Measurements from ENCODE around the gene SULT1A1. TPM values are rescaled to one million over a fixed set of nuclear protein-coding genes. Genes with fewer than 3 reads are reported as not detected.
"Not testable (repeated sequence)": the region's sequence is repeated elsewhere in the genome, so short reads cannot be mapped to it uniquely, and the experiment has no call there.

Gene SULT1A1
- total and polyA plus RNA-seq, 2 of the 8 experiments (the other 6 are each of a cell fraction or from before 2014, with no cell fraction given) = 2.1 to 4.0 TPM

GRCh38 chr16:28637765-28638164, 27.9 kb upstream of the SULT1A1 start, which contains the start of gene NPIPB8:
TSS of gene NPIPB8 (plus strand) at chr16:28638065. CDS start at chr16:28638361, 296 bp downstream.
- H2BK120ac ChIP-seq (replicated peaks; ENCODE audit: low read depth, low read length); H3K4me1 ChIP-seq (replicated peaks in 1 of 4; ENCODE audit: control insufficient read depth in 3 of 4, insufficient read depth in 4 of 4, low read length in 3 of 4); H4K91ac ChIP-seq (replicated peaks; ENCODE audit: insufficient read length, low read length); H3K56ac ChIP-seq (replicated peaks; ENCODE audit: insufficient read length, low read depth, low read length); H3K79me1 ChIP-seq (ENCODE audit: low read depth, low read length); H2BK12ac ChIP-seq (ENCODE audit: low read depth, low read length); FAIRE-seq; DNase-seq (ENCODE audit: low read depth in 1 of 2, low spot score in 2 of 2); H3K36me3 ChIP-seq (ENCODE audit: control insufficient read depth in 2 of 4, insufficient read depth in 4 of 4, low read length in 3 of 4); H3K23me2 ChIP-seq (ENCODE audit: low read depth, low read length); H4K8ac ChIP-seq (ENCODE audit: extremely low read depth, insufficient read depth, low read length); H3K18ac ChIP-seq (ENCODE audit: extremely low read depth, low read length); H2BK5ac ChIP-seq (ENCODE audit: low read depth, low read length); H3K27ac ChIP-seq (ENCODE audit: low read depth, low read length); H2BK15ac ChIP-seq (ENCODE audit: low read length); H2BK20ac ChIP-seq (ENCODE audit: low read length); H4K20me1 ChIP-seq (replicated peaks in 1 of 2; ENCODE audit: control insufficient read depth in 1 of 2, insufficient read depth in 2 of 2, low read length in 2 of 2); H3K27me3 ChIP-seq (replicated peaks in 1 of 4; ENCODE audit: control insufficient read depth in 3 of 4, extremely low read depth in 1 of 4, insufficient read depth in 3 of 4, low read length in 3 of 4); H3K4ac ChIP-seq (replicated peaks; ENCODE audit: insufficient read length, low read depth, low read length); H2AFZ ChIP-seq (ENCODE audit: low read length); H3K9ac ChIP-seq (replicated peaks in 1 of 4; ENCODE audit: extremely low read depth in 1 of 4, low read depth in 3 of 4, low read length in 3 of 4); H3K4me2 ChIP-seq (ENCODE audit: insufficient read depth in 1 of 2, low read depth in 2 of 2, low read length in 2 of 2); H2AK5ac ChIP-seq (ENCODE audit: low read depth, low read length); POLR2A ChIA-PET (ENCODE audit: partially characterized antibody); H3K14ac ChIP-seq (ENCODE audit: insufficient read length); H4K5ac ChIP-seq (ENCODE audit: insufficient read length, low read depth, low read length); H3K79me2 ChIP-seq (ENCODE audit: control insufficient read depth in 1 of 2, insufficient read depth in 2 of 2, low read length in 2 of 2); H3K23ac ChIP-seq (ENCODE audit: insufficient read length); CTCF ChIA-PET (ENCODE audit: partially characterized antibody); H3K9me3 ChIP-seq (ENCODE audit: insufficient read depth in 2 of 2, low read depth in 1 of 2, low read length in 1 of 2); H3K4me3 ChIP-seq (ENCODE audit: extremely low read depth in 1 of 4, insufficient read depth in 2 of 4, low read depth in 3 of 4, low read length in 4 of 4): not testable (repeated sequence)
- WGBS, 2 experiments (ENCODE audit: extremely low coverage in 1 of 2, insufficient coverage in 1 of 2, insufficient read length in 1 of 2, insufficient replicate concordance in 2 of 2, low coverage in 1 of 2, low lambda C conversion rate in 2 of 2, missing lambda C conversion rate in 1 of 2) = no CpG with 5 or more reads among the region's 1 CpG

- H2AK5ac ChIP-seq (ENCODE audit: low read depth, low read length); H3K4me1 ChIP-seq (replicated peaks in 1 of 4; ENCODE audit: control insufficient read depth in 3 of 4, insufficient read depth in 4 of 4, low read length in 3 of 4); H2BK15ac ChIP-seq (ENCODE audit: low read length); H3K9me3 ChIP-seq (ENCODE audit: insufficient read depth in 2 of 2, low read depth in 1 of 2, low read length in 1 of 2); H3K79me1 ChIP-seq (ENCODE audit: low read depth, low read length); H3K9ac ChIP-seq (replicated peaks in 1 of 4; ENCODE audit: extremely low read depth in 1 of 4, low read depth in 3 of 4, low read length in 3 of 4); H3K23me2 ChIP-seq (ENCODE audit: low read depth, low read length); H4K8ac ChIP-seq (ENCODE audit: extremely low read depth, insufficient read depth, low read length); FAIRE-seq; H2AFZ ChIP-seq (ENCODE audit: low read length); H2BK20ac ChIP-seq (ENCODE audit: low read length); H3K56ac ChIP-seq (replicated peaks; ENCODE audit: insufficient read length, low read depth, low read length); CTCF ChIA-PET (ENCODE audit: partially characterized antibody); H3K18ac ChIP-seq (ENCODE audit: extremely low read depth, low read length); DNase-seq (ENCODE audit: low read depth in 1 of 2, low spot score in 2 of 2); H4K91ac ChIP-seq (replicated peaks; ENCODE audit: insufficient read length, low read length); POLR2A ChIA-PET (ENCODE audit: partially characterized antibody); H3K23ac ChIP-seq (ENCODE audit: insufficient read length); H3K36me3 ChIP-seq (ENCODE audit: control insufficient read depth in 2 of 4, insufficient read depth in 4 of 4, low read length in 3 of 4); H4K5ac ChIP-seq (ENCODE audit: insufficient read length, low read depth, low read length); H3K14ac ChIP-seq (ENCODE audit: insufficient read length); H3K4me2 ChIP-seq (ENCODE audit: insufficient read depth in 1 of 2, low read depth in 2 of 2, low read length in 2 of 2); H2BK5ac ChIP-seq (ENCODE audit: low read depth, low read length); H2BK120ac ChIP-seq (replicated peaks; ENCODE audit: low read depth, low read length); H4K20me1 ChIP-seq (replicated peaks in 1 of 2; ENCODE audit: control insufficient read depth in 1 of 2, insufficient read depth in 2 of 2, low read length in 2 of 2); H3K79me2 ChIP-seq (ENCODE audit: control insufficient read depth in 1 of 2, insufficient read depth in 2 of 2, low read length in 2 of 2); H3K4me3 ChIP-seq (ENCODE audit: extremely low read depth in 1 of 4, insufficient read depth in 2 of 4, low read depth in 3 of 4, low read length in 4 of 4); H3K4ac ChIP-seq (replicated peaks; ENCODE audit: insufficient read length, low read depth, low read length); H3K27me3 ChIP-seq (replicated peaks in 1 of 4; ENCODE audit: control insufficient read depth in 3 of 4, extremely low read depth in 1 of 4, insufficient read depth in 3 of 4, low read length in 3 of 4); H3K27ac ChIP-seq (ENCODE audit: low read depth, low read length); H2BK12ac ChIP-seq (ENCODE audit: low read depth, low read length): not testable (repeated sequence)
- WGBS, 2 experiments (ENCODE audit: extremely low coverage in 1 of 2, insufficient coverage in 1 of 2, insufficient read length in 1 of 2, insufficient replicate concordance in 2 of 2, low coverage in 1 of 2, low lambda C conversion rate in 2 of 2, missing lambda C conversion rate in 1 of 2) = 72% methylated on average over 5 of the region's 5 CpGs; no CpG with 5 or more reads in 1 of the 2 experiments
These were observed 26.4 kb upstream of the SULT1A1 start for GRCh38 chr16:28636093-28636823.

All from H1 (cell line).